HCEC 1CT (cell line): ENCODE results near the gene IL1R1.

ENCODE experiments used
- DNase-seq: peaks from one replicate; pipeline ENCODE4 v3.0.0-alpha.2; 2017

IL1R1 gene

DNA sequence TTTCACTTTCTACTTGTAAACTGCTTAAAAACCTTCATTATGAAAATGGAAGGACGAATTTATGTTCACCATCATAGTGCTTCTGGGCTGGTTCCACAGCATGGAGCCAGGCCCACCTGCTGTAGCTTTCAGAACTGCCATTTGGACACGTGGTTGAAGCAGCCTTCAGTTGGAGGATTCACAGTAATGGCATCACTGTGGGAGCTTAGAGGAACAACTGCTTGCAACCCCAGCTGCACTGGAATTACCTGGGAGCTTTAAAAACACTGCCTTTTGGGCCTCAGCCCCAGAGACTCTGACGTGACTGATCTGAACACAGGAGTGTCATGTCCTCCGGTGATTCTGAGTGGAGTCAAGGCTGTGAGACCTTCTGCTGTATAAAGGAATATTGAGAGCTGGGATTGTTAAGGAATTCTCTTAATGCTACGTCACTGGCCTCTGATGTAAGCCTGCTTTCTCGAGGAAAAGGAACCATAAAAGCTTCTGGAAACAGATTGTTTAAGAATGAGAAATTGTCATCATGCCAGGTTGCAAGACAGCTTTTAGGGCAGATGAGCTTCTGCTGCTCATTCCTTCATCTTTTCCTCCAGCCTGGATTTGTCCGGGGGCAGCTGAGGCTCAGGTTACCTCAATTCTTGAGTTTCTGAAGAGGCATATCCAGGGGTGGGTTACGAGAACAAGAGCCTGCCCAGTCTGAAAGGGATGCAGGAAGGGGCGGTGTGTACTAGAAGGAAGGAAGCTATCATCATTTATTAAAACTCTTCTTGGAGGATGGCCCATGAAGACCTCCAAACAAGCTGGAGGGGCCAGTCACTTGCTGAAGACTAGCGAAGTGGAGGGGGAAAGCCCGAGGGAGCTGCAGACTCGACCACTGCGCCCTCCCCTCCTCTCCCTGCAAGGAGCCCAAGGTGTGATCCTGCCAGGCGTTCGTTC is 1.3 kb upstream of the IL1R1 start:
- DNase-seq, result peak; percentile 92

DNA sequence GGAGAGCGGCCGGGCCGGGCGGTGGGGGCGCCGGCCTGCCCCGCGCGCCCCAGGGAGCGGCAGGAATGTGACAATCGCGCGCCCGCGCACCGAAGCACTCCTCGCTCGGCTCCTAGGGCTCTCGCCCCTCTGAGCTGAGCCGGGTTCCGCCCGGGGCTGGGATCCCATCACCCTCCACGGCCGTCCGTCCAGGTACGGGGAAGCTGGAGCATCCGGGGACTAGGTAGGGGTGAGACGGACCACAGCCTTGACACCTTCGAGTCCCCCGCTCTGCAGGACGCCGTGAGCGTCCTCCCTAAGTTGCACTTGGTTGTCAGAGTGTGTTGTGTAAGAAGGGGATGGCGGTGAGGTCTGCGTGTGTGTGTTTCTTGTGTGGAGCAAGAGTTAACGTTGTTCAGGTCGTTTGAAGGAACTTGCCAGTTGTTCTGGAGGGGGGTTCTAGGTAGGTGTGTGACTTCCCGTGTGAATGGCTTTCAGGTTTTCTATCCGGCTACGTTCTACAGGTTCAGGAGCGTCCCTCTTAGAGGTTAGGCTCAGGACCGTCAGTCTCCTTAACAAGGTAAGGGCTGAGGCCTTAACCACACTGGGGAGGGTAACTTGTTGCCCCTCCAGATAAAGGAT is 393 bp downstream of the IL1R1 start:
- DNase-seq, result peak; percentile 42

DNA sequence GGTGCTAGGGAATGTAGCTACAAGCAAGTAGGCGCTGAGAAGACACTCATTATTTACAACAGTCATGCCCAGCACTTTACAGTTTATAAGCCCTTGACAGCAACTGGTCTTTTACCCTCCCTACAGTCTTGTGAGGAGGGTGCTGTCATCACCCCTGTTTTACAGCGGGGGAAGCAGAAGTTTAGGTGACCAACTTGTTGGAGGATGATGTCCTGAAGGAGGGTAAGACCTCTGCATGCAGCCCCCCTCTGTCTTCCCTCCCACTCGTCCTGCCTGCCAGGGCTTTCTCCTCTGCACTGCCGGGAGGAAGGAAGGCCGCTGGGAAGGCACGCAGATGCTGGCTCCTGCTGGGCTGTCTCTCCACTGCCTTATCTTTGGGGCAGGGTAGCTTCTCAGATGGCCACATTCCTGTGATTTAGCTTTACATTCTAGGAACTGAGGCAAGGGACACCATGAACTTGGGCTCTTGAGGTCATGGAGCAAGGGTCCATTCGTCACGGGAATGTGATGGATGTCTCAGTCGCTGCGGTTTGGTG is 972 bp downstream of the IL1R1 start:
- no peak for DNase-seq

DNA sequence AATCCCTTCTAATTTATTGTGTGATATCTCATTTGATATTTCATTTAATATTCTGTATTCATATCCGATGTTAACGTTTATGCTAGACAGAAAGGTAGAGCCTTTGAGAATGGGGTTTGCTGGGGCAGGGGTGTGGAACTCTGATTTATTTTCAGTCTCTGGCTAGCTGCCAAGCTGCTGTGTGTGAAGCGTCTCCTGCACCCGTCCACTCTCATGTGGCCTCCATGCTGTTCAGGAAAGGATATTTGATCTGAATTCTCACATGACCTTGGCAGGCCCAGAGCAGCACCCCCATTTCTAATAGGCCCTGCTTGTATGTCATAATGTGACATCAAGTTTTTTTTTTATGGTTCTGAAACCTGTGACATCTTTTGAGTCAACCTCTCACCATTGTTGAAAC is 1.6 kb downstream of the IL1R1 start:
- no peak for DNase-seq

DNA sequence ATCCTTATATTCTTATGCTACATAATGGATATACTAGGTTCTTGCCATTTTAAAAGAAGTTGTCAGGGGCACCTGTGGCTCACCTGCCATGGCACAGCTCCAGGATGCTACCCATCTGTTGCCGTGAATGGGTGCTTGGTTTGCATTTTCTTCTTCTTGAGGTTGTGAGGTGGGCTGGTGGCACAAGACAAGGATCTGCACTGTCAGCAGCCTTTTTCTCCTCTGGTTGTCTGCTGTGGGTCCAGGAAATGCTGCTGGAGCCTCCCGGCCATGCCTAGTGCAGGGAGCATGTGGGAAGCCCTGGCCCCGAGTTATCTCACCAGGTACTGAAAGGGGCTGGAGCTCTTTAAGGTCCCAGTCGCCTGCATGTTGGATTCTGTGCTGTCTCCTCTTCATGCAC is 2.6 kb downstream of the IL1R1 start:
- no peak for DNase-seq

DNA sequence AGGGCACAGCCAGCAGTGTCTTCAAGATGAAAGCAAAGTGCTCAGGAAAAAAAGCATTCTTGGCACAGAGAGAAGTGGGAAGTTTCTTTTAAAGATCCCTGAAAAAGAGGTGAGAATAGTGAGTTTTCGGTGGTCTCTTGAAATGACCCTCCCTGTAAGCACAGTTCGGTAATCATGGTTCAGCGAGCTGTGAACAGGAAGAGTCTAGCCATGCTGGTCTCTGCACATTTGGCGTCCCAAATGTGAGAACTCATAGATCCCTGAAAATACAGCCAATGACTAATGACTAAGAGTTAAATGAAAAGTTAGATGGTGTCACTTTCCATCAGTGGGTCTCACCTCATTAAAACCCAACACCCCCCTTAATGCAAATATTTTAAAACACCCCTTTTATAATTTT is 3.4 kb downstream of the IL1R1 start:
- DNase-seq, result no peak

DNA sequence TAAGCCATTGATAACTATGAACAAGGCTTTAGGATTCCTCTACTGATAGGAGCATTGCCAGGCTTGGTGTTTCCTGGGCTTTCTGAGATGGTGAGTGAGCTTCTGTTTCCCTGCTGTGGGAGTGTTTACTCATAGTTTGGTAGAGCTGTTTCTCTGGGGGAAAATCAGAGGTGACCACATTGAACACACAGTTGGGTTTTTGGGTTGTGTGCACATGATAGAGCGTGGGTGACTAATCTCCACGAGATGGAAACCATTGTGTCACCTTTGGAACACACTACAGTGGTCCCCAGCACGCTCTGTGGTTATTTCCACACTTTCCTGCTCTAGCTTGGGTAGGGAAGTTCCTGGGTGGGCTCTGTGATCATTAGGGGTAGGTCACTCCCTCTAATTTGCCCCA is 5.4 kb downstream of the IL1R1 start:
- no peak for DNase-seq

DNA sequence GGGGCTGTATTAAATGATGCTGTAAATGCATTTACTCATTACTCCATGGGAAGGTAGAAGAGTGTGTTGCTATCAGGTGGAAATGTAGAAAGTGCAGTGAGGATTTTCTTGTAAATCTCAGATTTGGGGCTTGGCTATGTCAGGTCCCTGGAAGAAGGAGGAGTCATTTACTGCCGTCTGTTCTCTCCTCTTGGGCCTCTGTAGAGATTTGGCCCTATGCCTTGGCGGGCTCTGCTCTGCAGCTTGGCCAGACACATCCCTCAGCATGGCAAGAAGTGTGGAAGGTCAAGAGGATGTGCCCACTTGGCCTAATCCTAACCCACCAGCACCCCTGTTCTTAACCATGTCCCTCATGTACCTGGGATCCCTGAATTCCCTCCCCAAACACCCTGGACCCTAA is 6.7 kb downstream of the IL1R1 start:
- no peak for DNase-seq

DNA sequence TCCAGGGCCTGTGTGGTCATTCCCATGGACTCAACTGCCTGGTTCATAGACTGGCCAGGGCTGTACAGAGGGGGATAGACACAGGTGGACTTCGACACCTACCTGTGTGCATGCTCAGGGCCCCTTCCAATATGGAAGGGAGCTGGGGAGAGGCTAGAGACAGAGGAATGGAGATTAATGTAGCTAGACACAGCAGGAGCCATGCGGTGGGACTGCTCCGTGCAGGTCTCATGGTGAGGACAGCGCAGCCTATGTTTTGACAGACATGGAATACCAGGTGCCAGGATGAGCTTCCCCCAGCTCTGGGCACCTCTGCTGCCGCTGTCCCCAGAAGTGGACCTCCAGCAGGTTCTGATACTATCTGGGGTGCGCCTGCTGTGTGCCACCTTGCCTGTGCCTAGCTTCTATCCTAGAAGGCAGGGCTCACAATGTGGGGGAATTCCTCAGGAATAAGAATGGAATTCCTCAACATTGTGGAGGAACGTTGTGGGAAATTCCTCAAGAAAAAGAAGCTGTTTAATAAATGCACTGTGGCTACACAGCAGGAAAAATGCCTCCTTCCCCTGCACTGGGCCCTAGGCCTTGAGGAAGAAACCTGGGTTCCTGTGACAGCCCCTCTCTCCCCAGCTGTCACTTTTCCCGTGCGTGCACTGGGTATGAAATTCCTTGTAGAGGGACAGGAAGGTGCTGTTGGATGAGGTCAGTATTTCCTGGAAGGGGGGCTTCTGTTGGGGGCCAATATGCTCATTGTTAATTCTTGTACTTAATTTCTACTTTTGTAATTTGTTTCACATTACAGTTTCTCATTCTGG is 7.3 kb downstream of the IL1R1 start:
- DNase-seq, result no peak

DNA sequence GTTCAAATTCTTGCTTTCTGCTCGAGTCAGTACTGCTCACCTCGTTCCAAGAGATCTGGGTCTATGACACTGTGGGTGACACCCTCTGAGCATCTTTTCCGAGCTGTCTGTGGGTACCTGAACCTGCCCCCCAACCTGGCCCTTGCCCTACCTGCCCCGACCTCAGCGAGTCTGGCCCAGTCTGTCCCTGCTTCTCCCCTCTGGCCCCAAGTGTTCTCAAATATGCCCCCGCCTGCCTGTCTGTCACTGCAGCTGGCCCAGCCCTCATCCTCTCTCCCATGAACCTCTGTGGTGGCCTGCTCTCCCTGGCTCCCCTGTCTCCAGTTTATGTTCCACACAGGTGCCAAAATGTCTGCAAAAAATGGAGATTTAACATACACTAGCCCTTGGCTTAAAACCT is 11.8 kb downstream of the IL1R1 start:
- DNase-seq, result no peak

DNA sequence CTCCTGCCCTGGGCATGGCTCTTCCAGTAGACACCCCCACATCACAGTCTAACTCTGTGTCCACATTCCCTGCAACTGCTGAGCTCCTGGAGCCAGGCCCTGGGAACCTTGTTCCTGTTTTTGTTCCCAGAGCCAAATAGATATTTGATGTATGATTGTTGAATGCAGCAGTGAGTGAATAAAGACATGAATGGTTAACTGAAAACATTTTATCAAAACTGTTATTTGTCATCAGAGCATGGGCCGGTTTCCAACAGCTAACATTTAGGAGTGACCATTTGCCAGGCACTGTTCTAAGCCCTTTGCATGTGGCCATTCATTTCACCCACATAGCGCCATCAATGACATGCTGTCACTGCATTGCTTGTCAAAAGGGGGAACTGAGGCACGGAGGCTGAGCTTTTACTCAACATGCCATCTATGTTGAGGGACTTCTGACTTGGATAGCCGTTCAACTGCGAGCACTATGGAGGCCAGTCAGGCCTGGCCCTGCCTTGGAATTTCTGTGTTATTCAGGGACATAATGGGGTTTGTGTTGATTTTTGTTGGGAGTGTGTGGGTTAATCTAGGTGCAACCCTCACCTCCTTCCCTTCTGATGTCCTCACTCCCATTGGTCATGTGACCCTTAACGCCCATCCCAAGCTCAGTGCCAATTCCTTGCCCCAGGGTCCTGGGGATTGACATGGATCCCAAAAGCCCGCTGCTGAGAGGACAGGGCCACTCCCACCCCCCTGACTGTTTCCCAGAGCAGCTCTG is 12.6 kb downstream of the IL1R1 start:
- no peak for DNase-seq

DNA sequence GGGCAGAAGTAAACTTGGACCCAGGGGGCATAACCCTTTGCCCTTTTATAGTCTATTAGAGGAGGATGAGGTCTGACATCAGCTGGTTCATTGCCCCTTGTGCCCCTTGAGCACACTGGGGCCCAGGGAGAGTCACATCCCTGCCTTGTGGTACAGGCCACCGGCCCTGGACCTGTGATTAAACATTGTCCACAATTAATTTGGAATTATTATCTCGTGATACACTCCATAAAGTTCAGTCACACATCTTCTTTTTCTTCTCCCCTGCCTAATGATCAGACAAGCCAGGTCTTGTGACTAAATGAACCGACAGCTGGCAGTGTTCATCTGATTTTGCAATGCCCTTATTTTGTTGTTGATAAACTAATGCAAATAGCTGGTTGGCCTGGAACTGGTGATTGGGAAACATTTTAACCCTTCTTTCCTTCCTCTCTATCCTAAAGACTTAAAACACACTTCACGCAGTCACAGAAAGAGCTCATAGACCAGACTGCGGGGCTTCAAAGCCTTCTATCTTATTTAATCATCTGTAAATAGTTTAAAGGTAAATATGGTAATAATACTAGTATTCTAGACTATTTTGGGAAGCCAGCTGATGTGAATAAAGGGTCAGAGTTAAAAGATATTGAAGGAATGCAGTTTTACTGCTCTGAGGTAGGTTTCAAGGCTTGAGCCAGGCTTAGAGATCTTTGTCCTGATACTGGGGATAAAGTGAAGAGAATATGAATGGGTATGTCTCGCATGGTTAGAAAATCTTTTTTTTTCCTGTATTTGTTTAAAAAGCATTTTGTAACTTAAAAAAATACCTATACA is 13.4 kb downstream of the IL1R1 start:
- peak; percentile 74 for DNase-seq

DNA sequence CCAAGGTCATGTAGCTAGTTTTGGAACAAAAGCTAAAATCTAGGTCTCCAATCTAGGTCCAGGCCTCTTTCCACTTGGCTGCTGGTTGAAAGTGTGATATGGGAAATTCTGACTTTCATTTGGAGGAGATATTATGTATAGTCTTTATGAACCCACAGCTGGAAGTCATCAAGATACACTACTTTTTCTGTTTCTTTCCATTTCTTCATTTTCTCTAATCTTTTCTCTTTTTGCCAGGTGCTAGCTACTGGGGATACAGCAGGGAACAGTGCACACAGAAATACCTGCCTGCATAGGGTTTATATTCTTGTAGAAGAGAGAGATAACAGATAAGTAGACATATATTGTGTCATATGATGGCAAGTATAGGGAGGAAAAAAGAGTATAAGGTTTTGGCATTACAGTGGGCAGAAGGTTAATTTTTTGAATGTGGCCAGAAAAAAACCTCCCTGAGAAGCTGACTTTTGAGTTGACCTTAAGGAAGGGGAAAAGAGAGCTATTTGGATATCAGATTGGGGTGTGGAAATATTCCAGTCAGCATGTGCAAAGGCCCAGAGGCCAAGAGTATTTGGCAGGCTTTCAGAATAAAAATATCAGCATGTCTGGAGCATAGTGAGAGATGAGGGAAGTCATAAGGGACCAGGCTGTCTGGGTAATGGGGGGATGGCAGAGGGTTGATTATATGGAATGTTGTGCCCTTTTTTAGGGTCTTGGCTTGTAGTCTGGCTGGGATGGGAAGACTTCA is 15.6 kb downstream of the IL1R1 start:
- DNase-seq, result no peak

DNA sequence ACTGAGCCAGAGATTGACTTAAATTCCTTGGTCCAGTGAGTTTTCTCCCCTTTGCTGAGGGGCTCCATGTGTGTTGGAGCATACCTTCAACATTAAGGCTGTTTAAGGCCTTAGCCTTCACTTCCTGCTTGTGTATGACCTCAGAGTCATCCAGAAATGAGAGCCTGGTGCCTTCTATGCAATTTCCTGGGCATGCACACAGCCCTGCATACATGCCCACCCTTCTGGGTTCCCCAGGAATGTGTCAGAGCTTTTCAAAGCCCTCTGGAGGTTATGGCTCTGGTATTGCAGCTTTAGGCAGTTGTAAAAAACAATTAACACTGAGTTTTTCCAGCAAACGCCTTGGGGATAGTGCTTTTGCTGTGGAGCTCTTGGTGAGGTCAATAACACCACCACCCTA is 16.7 kb downstream of the IL1R1 start:
- DNase-seq, result peak; percentile 23

DNA sequence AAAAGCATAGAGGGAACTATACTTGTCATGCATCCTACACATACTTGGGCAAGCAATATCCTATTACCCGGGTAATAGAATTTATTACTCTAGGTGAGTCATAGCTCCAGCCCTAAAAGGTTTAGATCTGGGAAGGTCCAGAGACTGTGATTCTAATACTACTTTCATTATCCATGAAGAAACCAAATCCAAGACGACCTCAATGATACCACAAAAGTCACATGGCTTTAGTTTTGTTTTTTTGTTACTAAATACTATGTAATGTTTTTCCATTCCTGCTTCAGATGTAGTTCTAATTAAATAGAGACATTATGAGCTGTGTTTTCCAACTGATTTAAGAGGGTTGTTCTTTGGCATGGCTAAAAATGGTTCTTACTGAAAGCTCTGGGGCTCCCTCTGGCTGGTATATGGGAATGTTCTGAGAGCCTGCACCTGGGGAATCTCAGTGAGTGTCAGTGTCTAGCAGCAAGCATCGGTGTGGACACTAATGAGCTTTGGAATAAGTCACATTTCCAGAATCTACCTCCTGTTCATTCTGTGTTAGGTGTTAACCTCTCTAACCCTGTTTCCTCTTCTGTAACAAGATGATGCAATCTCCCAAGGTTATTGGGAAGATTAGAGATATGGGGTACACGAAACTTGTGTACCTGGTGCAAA is 23.8 kb downstream of the IL1R1 start:
- peak; percentile 76 for DNase-seq

DNA sequence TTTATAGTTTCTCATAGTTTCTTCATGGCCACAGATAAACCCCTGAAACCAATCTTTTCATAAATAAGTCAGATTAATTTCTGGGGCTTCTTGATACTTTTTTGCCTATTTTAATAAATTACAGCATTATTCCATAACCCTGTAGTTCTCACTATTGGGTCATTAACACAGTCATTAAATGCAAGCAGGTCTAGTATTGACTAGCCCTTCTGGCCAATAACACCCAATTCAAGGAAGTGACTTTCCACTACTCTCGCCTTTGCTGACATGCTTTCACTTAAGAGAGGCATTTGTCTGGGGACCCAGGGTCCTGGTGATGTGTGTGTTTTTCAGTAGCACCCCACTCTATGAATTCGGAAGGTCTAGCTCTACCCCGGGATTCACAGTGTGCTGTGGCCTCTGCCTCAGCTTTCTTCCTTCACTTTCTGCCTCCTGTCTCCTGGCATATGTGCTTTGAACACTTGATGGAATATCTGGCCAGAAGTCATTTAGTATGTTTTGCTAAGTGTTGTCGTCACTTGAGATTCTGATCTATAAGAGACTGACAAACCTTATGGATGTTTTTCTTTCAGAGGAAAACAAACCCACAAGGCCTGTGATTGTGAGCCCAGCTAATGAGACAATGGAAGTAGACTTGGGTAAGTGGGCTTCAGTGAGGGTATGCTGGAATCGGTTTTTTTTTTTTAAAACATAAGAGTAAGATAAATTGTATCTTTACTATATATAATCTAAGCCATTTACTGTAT is 25.7 kb downstream of the IL1R1 start:
- no peak for DNase-seq

DNA sequence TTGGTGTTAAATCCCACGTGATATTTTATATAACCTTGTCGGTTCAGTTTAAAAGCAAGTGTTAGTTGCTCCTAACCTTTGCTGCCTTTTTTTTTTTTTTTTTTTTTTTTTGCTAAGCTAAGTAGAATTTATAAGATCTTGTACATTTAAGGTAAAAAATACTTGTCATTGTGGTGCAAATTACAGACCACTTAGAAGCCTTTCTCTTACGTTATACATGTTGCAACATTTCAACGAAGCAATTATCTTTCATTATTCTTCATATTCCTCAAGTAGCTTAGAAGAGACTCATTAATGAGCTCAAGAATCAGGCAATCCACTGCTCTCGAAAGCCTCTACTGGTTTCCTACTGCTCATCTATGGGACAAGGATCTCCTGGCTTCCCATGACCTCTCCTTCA is 29.4 kb downstream of the IL1R1 start:
- no peak for DNase-seq

DNA sequence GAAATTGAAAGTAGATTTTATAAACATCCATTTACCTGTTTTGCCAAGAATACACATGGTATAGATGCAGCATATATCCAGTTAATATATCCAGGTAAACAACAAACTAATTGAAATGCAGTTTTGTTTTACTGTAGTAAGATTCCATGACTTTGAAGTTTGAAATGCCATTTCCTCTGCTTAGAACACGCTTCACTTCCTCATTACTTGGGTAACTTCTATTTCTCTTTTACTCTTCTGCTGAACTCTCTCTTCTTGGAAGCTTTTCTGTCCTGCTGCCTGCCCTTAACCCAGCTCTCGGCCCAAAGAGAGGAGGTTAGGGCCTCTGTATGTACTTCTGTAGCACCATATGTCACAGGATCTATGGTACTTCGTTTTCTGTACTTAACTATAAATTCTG is 30.2 kb downstream of the IL1R1 start:
- no peak for DNase-seq

DNA sequence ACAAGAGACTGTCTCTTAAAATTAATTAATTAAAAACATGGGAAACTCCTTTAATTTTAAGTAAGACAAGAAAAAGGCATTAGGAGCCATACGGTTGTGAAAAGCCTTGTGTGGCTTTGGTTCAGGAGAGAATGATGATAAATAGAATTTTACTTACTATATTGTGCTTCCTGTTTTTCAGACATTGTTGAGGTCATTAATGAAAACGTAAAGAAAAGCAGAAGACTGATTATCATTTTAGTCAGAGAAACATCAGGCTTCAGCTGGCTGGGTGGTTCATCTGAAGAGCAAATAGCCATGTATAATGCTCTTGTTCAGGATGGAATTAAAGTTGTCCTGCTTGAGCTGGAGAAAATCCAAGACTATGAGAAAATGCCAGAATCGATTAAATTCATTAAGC is 33.6 kb downstream of the IL1R1 start:
- no peak for DNase-seq
